PC-9 (cell line): Measurements from ENCODE around the gene FUNDC2.

Experiments
- EZH2 ChIP-seq: fragments of 200-600 bp; sonication (generic); IDR thresholded peaks from 2 replicates; pipeline ENCODE4 v1.8.0; 2017; ENCODE audit warnings: antibody characterized with exemption, low read depth
- TF ChIP-seq, protein P1 (sequence below): fragments of 200-600 bp; sonication (generic); conservative IDR thresholded peaks from 2 replicates; pipeline ENCODE4 v1.6.1; 2017; ENCODE audit warnings: mixed run types, antibody characterized with exemption, mild to moderate bottlenecking, moderate library complexity

DNA sequence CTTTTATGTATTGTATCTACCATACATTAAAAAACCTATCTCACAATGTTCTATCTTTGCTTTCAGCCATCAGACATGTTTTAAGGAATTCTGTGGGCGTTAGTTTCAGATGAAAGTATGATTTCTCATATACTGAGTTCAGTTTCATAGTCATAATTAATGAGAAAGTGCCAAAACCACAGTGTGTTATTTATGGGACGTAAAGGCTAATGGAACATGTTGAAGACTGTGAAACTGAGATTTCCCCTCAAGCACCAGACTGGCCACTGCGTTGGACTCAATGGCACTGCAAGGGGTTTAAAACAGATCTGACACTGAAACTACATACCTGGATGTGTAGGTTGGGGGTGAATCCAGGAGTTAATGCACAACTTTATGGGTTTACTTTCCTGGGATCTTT lies 36.1 kb upstream of the FUNDC2 start:
- TF ChIP-seq, protein P1, sequence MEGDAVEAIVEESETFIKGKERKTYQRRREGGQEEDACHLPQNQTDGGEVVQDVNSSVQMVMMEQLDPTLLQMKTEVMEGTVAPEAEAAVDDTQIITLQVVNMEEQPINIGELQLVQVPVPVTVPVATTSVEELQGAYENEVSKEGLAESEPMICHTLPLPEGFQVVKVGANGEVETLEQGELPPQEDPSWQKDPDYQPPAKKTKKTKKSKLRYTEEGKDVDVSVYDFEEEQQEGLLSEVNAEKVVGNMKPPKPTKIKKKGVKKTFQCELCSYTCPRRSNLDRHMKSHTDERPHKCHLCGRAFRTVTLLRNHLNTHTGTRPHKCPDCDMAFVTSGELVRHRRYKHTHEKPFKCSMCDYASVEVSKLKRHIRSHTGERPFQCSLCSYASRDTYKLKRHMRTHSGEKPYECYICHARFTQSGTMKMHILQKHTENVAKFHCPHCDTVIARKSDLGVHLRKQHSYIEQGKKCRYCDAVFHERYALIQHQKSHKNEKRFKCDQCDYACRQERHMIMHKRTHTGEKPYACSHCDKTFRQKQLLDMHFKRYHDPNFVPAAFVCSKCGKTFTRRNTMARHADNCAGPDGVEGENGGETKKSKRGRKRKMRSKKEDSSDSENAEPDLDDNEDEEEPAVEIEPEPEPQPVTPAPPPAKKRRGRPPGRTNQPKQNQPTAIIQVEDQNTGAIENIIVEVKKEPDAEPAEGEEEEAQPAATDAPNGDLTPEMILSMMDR = no peak
- no peak for TF ChIP-seq EZH2
